ENCODE measurements around the gene DHDH.

DNA sequence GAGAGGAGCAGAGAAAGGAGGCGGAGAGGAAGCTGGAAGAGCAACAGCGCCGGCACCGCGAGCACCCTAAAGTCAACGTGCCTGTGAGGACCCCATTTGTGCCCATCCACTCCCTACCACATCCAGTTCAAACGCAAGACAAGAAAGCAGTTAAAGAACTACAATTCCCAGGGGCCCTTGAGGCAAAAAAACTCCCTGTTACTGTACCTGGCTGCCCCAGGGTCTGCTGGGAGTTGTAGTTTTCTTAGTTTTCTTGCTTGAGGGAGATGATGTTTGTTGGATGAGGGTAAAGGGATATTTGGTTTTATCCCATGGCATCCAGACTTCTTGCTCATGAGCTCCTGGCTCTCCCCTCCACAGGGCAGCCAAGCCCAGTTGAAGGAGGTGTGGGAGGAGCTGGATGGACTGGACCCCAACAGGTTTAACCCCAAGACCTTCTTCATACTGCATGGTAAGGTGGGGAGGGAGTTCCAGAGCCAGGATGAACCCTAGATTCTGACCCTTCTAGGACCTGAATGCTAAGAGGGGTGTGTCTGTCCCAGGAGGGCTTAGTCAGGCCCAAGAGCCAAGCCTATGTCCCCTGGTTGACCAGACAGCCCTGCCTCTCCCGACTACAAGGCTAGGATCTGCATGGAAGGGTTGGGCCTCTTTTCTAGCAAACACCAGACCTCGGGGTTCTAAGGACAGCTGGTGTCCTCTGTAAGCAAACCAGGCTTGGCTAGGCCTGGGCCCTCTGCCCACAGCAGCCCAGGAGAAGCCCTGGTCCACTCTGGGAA is 20.2 kb upstream of the DHDH start:
- TF ChIP-seq, protein P1, sequence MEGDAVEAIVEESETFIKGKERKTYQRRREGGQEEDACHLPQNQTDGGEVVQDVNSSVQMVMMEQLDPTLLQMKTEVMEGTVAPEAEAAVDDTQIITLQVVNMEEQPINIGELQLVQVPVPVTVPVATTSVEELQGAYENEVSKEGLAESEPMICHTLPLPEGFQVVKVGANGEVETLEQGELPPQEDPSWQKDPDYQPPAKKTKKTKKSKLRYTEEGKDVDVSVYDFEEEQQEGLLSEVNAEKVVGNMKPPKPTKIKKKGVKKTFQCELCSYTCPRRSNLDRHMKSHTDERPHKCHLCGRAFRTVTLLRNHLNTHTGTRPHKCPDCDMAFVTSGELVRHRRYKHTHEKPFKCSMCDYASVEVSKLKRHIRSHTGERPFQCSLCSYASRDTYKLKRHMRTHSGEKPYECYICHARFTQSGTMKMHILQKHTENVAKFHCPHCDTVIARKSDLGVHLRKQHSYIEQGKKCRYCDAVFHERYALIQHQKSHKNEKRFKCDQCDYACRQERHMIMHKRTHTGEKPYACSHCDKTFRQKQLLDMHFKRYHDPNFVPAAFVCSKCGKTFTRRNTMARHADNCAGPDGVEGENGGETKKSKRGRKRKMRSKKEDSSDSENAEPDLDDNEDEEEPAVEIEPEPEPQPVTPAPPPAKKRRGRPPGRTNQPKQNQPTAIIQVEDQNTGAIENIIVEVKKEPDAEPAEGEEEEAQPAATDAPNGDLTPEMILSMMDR (conservative IDR thresholded peaks at IDR 0.05; ENCODE audit: low read length), result no peak
- no peak for TF ChIP-seq EZH2phosphoT487 (IDR thresholded peaks at IDR 0.05; ENCODE audit: borderline replicate concordance, low read depth, low read length)
